AG04450 (cell line): ENCODE results near the gene SHB. TPM values are rescaled to one million over a fixed set of nuclear protein-coding genes. Genes with fewer than 3 reads are reported as not detected.
A peak's percentile ranks its signal among the peaks of the same experiment; 100 is the strongest.

Experiments used
- CTCF ChIA-PET: fragments of 300-600, 350-600 bp; formaldehyde crosslinking; extraction: SDS; loops from one replicate; lab custom pipeline; 2022; ENCODE audit warnings: antibody characterized with exemption, inconsistent platforms; lab: Charles Lee
- POLR2A ChIA-PET: fragments of 350-600 bp; formaldehyde crosslinking; extraction: SDS; loops from one replicate; lab custom pipeline; 2021; ENCODE audit warnings: antibody characterized with exemption, inconsistent platforms; lab: Yijun Ruan, JAX
- DNase-seq: peaks from one replicate; pipeline ENCODE4 v3.0.0-alpha.2; 2011; ENCODE audit warnings: low read depth, low spot score
- H3K27ac ChIP-seq: one replicate; pipeline ENCODE4 v1.5.1; 2012; ENCODE audit warnings: low read depth, low read length, control low read depth
- H3K27me3 ChIP-seq: one replicate; pipeline ENCODE4 v1.6.0; 2012; ENCODE audit warnings: low read length; ENCODE audit not compliant: control insufficient read depth, insufficient read depth
- H3K4me3 ChIP-seq: 2 replicates; pipeline ENCODE4 v1.5.1; 2011; ENCODE audit warnings: mild to moderate bottlenecking, low read depth, low read length, control low read depth
- H3K9me3 ChIP-seq: 2 replicates; pipeline ENCODE4 v1.5.1; 2012; ENCODE audit warnings: low read length; ENCODE audit not compliant: control insufficient read depth, insufficient read depth
- polyA plus RNA-seq: library from polyadenylated mRNA; depleted of rRNA; stranded (reverse); fragments of >200 nt; gene quantifications from 2 replicates; pipeline ENCODE4 v1.2.3, GENCODE V29; 2011
- TF ChIP-seq, protein P1 (sequence below): IDR thresholded peaks from 2 replicates; pipeline ENCODE4 v1.5.1; 2011; ENCODE audit warnings: low read depth, low read length, control low read depth, inconsistent platforms

Gene SHB
- polyA plus RNA-seq, 1 experiment: 16.7 TPM

DNA sequence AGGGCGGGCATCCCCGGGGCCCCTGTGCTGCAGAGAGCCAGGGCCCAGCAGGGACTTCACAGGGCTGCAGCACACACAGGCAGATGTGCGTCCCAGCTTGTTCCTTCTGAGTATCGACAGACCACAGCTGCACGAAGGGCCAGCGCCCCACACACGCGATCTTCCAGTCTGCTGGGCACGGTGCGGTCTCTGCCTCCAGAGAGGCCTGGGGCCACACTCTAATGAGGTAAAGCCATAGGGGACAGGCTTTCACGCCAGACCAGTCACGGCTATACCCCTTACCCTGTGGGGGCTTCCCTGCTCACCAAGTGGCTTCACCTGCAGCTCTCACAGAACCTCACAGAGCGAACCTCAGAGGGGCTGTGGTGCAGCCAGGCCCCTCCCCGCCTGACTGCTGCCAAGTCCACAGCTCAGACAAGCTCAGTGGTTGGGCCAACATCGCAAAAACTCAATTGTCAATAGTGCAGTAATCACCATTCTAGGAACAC lies 82.2 kb downstream of the SHB start:
- TF ChIP-seq, protein P1, sequence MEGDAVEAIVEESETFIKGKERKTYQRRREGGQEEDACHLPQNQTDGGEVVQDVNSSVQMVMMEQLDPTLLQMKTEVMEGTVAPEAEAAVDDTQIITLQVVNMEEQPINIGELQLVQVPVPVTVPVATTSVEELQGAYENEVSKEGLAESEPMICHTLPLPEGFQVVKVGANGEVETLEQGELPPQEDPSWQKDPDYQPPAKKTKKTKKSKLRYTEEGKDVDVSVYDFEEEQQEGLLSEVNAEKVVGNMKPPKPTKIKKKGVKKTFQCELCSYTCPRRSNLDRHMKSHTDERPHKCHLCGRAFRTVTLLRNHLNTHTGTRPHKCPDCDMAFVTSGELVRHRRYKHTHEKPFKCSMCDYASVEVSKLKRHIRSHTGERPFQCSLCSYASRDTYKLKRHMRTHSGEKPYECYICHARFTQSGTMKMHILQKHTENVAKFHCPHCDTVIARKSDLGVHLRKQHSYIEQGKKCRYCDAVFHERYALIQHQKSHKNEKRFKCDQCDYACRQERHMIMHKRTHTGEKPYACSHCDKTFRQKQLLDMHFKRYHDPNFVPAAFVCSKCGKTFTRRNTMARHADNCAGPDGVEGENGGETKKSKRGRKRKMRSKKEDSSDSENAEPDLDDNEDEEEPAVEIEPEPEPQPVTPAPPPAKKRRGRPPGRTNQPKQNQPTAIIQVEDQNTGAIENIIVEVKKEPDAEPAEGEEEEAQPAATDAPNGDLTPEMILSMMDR: no peak
- Histone ChIP-seq H3K4me3 (no peak overlapping the region), H3K27ac (no peak overlapping the region), H3K9me3 (no peaks in the 10 kb centered on the region), H3K27me3 (no peaks in the 10 kb centered on the region)
- ChIA-PET CTCF (interaction anchor here (1.4 kb wide), 1 partner anchor 277 kb away, joined by 3 read pairs; no protein-coding TSS in a partner anchor), POLR2A (no interaction called here)
- DNase-seq: no peak

- TF ChIP-seq, protein P1: no peak
- ChIA-PET POLR2A (interaction anchor here (0.9 kb wide), 1 partner anchor 59 kb away, joined by 3 read pairs; no protein-coding TSS in a partner anchor), CTCF (interaction anchor here (1.4 kb wide), 1 partner anchor 278 kb away, joined by 3 read pairs; no protein-coding TSS in a partner anchor)
- no peak overlapping the region for H3K27ac ChIP-seq
- H3K9me3 ChIP-seq: no peaks in the 10 kb centered on the region
- no peak for DNase-seq
- H3K27me3 ChIP-seq: no peaks in the 10 kb centered on the region
- no peak overlapping the region for H3K4me3 ChIP-seq
Measured at GRCh38 chr9:37986001-37986400, 83.0 kb downstream of the SHB start.

- TF ChIP-seq, protein P1: peak; percentile 11; the same call in 1 of the 2 replicates
- peak overlapping the region; percentile 39 for H3K27ac ChIP-seq
- no peak for DNase-seq
- no peaks in the 10 kb centered on the region for H3K27me3 ChIP-seq
- no peaks in the 10 kb centered on the region for H3K9me3 ChIP-seq
- no peak overlapping the region for H3K4me3 ChIP-seq
- ChIA-PET CTCF (no interaction called here), POLR2A (interaction anchor here (0.6 to 0.9 kb wide), 2 partner anchors 58 to 87 kb away, joined by 3 to 4 read pairs; no protein-coding TSS in a partner anchor)
Measured at GRCh38 chr9:37984672-37985611, 84.1 kb downstream of the SHB start.

- TF ChIP-seq, protein P1: no peak
- Histone ChIP-seq H3K4me3 (no peak overlapping the region), H3K27ac (peak overlapping the region; percentile 39), H3K27me3 (no peaks in the 10 kb centered on the region), H3K9me3 (no peaks in the 10 kb centered on the region)
- ChIA-PET CTCF (no interaction called here), POLR2A (no interaction called here)
- DNase-seq: no peak
Measured at GRCh38 chr9:37984278-37984671, 84.8 kb downstream of the SHB start.
